Activated naive CD4-positive, alpha-beta T cell treated with anti-CD3 and anti-CD28 coated beads, Interleukin-2, amount 50 U/mL, for 72 hours (primary cell): ENCODE measurements around the gene CNTRL. TPM values are rescaled to one million over a fixed set of nuclear protein-coding genes. Genes with fewer than 3 reads are reported as not detected.
A peak's percentile ranks its signal among the peaks of the same experiment; 100 is the strongest.
"Not testable (repeated sequence)": the region's sequence is repeated elsewhere in the genome, so short reads cannot be mapped to it uniquely, and the experiment has no call there.

Experiments used
- ATAC-seq, 2 donors: fragments of 150-1000 bp; cut with Tn5 transposase; 2 replicates each; pipeline ENCODE4 v1.10.0; 2021; ENCODE audit warnings: mild to moderate bottlenecking in 2 of 2, moderate library complexity in 2 of 2
- DNase-seq, 2 donors: peaks; one replicate each; pipeline ENCODE4 v3.0.0; 2021 to 2022; ENCODE audit warnings: low spot score in 2 of 2
- H3K27ac Mint-ChIP-seq, 2 donors: one replicate each; pipeline ENCODE4 v1.8.0; 2022; ENCODE audit warnings: mild to moderate bottlenecking in 2 of 2, mixed read lengths in 2 of 2
- H3K36me3 Mint-ChIP-seq, 2 donors: one replicate each; pipeline ENCODE4 v1.8.0; 2022; ENCODE audit warnings: mixed read lengths in 2 of 2
- H3K9me3 Mint-ChIP-seq, 2 donors: one replicate each; pipeline ENCODE4 v1.8.0; 2022; ENCODE audit warnings: mixed read lengths in 2 of 2
- total RNA-seq, 2 donors: library from RNA; stranded (reverse); gene quantifications; one replicate each; pipeline ENCODE4 v1.2.3, GENCODE V29; 2022

The CNTRL gene
- total RNA-seq, 2 donors from 2014 or later = 68.5 to 88.1 TPM

- no peak for DNase-seq
- no peak for ATAC-seq
- no peaks in the 10 kb centered on the region for H3K9me3 Mint-ChIP-seq
- no peak overlapping the region for H3K27ac Mint-ChIP-seq
- peaks cover 20 to 25% of the 10 kb centered on the region in 2 donors for H3K36me3 Mint-ChIP-seq
Observed at GRCh38 chr9:121141706-121142105, 67.0 kb downstream of the CNTRL start.

GRCh38 chr9:121143771-121144170 is 69.0 kb downstream of the CNTRL start:
- DNase-seq = no peak
- no peak for ATAC-seq
- Mint-ChIP-seq H3K9me3 (no peaks in the 10 kb centered on the region), H3K36me3 (peaks cover 27 to 28% of the 10 kb centered on the region in 2 donors), H3K27ac (no peak overlapping the region)

GRCh38 chr9:121144482-121144881 is 69.7 kb downstream of the CNTRL start:
- H3K36me3 Mint-ChIP-seq = peaks cover 22 to 28% of the 10 kb centered on the region in 2 donors
- H3K9me3 Mint-ChIP-seq = no peaks in the 10 kb centered on the region
- no peak overlapping the region for H3K27ac Mint-ChIP-seq
- no peak for ATAC-seq
- DNase-seq = no peak

DNA sequence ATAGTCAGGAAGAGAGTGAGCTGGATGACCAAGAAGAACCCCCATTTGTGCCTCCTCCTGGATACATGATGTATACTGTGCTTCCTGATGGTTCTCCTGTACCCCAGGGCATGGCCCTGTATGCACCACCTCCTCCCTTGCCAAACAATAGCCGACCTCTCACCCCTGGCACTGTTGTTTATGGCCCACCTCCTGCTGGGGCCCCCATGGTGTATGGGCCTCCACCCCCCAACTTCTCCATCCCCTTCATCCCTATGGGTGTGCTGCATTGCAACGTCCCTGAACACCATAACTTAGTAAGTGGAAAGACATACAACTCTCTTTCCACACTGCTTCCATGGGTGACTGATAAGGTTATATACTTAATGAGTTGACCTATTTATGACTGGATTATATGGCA is 75.4 kb downstream of the CNTRL start:
- Mint-ChIP-seq H3K9me3 (no peaks in the 10 kb centered on the region), H3K27ac (peak overlapping the region in 1 of 2 donors; percentile 56), H3K36me3 (peaks cover 26 to 30% of the 10 kb centered on the region in 2 donors)
- ATAC-seq (peak in 1 of 2 donors; percentile 22), DNase-seq (no peak)

GRCh38 chr9:121153642-121154041 is 78.9 kb downstream of the CNTRL start:
- Mint-ChIP-seq H3K9me3 (no peaks in the 10 kb centered on the region), H3K36me3 (peaks cover 24 to 40% of the 10 kb centered on the region in 2 donors), H3K27ac (no peak overlapping the region)
- no peak for DNase-seq
- ATAC-seq = no peak

GRCh38 chr9:121154782-121155181 is 80.0 kb downstream of the CNTRL start:
- Mint-ChIP-seq H3K36me3 (peaks cover 28 to 47% of the 10 kb centered on the region in 2 donors), H3K27ac (peak overlapping the region in 1 of 2 donors; percentile 44), H3K9me3 (no peaks in the 10 kb centered on the region)
- DNase-seq (no peak), ATAC-seq (peak in 1 of 2 donors; percentile 42)

- DNase-seq (peak in 1 of 2 donors; percentile 15), ATAC-seq (peak; percentile 87 to 90)
- Mint-ChIP-seq H3K27ac (peak overlapping the region; percentile 45 to 67), H3K9me3 (no peaks in the 10 kb centered on the region), H3K36me3 (peaks cover 28 to 52% of the 10 kb centered on the region in 2 donors)
Observed at GRCh38 chr9:121156263-121156731, 81.5 kb downstream of the CNTRL start.

- DNase-seq = no peak
- Mint-ChIP-seq H3K27ac (no peak overlapping the region), H3K9me3 (no peaks in the 10 kb centered on the region), H3K36me3 (peaks cover 29 to 52% of the 10 kb centered on the region in 2 donors)
- no peak for ATAC-seq
Observed at GRCh38 chr9:121157939-121158338, 83.2 kb downstream of the CNTRL start.

DNA sequence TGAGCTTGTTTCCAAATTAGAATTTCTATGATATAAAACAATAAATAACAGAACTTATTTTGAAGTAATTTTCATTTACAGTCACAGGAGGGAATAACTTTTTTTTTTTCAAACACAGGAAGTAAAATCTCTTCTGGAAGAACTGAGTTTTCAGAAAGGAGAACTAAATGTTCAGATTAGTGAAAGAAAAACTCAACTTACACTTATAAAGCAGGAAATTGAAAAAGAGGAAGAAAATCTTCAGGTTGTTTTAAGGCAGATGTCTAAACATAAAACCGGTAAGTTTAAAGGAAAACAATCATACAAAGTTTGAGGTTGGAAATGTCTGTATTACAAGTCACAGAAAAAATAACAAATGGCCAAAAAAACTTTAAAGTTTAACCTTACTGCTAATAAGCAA is 85.3 kb downstream of the CNTRL start:
- H3K9me3 Mint-ChIP-seq = no peaks in the 10 kb centered on the region
- H3K36me3 Mint-ChIP-seq = peaks cover 18 to 46% of the 10 kb centered on the region in 2 donors
- DNase-seq = no peak
- H3K27ac Mint-ChIP-seq = peak overlapping the region in 1 of 2 donors; percentile 29
- no peak for ATAC-seq

DNA sequence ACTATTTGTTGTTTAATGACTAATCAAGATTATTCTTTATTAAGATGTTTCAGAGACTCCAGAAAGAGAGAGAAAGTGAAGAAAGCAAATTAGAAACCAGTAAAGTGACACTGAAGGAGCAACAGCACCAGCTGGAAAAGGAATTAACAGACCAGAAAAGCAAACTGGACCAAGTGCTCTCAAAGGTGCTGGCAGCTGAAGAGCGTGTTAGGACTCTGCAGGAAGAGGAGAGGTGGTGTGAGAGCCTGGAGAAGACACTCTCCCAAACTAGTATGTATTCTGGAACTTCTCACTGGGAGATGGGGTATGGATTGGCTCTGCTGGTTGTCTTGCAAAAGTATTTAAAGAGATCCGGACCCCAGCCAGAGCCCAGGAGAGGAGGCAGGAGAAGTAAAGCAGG is 93.3 kb downstream of the CNTRL start:
- Mint-ChIP-seq H3K27ac (peak overlapping the region; percentile 18 to 76), H3K9me3 (no peaks in the 10 kb centered on the region), H3K36me3 (peaks cover 13 to 48% of the 10 kb centered on the region in 2 donors)
- DNase-seq = no peak
- ATAC-seq = no peak

DNA sequence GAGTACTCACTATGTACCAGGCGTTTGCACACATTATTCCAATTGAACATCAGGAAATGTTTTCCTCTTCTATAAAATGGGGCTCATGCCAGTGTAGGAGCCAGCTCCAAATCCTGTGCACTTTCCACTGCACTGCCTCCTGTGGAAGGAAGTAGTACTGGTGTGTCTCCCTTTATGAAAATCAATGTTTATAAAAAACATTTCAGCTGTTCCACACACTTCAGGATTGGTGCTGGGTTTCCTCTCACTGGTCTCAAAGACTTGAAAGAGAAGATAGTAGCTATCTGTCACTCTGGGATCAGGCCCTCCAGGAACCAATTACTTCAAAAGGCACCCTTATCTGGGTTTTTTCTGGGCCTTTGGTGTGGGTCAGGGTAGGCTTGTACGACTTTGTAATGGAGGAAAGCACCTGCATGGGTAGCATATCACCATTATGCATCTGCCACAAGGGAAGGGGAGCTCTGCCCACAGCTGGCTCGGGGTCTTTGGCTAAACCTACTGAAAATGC is 94.4 kb downstream of the CNTRL start:
- ATAC-seq (peak in 1 of 2 donors; percentile 51), DNase-seq (no peak)
- no peaks in the 10 kb centered on the region for H3K9me3 Mint-ChIP-seq
- H3K36me3 Mint-ChIP-seq = peaks cover 22 to 46% of the 10 kb centered on the region in 2 donors
- peak overlapping the region; percentile 76 to 82 for H3K27ac Mint-ChIP-seq

- no peak overlapping the region for H3K27ac Mint-ChIP-seq
- DNase-seq (no peak), ATAC-seq (no peak)
- H3K9me3 Mint-ChIP-seq = no peaks in the 10 kb centered on the region
- H3K36me3 Mint-ChIP-seq = peaks cover 22 to 43% of the 10 kb centered on the region in 2 donors
Observed at GRCh38 chr9:121171236-121171635, 96.5 kb downstream of the CNTRL start.

GRCh38 chr9:121172726-121173487 is 98.2 kb downstream of the CNTRL start:
- Mint-ChIP-seq H3K9me3 (no peaks in the 10 kb centered on the region), H3K36me3 (peaks cover 19 to 41% of the 10 kb centered on the region in 2 donors), H3K27ac (peak overlapping the region; percentile 45 to 54)
- ATAC-seq (no peak), DNase-seq (no peak)

DNA sequence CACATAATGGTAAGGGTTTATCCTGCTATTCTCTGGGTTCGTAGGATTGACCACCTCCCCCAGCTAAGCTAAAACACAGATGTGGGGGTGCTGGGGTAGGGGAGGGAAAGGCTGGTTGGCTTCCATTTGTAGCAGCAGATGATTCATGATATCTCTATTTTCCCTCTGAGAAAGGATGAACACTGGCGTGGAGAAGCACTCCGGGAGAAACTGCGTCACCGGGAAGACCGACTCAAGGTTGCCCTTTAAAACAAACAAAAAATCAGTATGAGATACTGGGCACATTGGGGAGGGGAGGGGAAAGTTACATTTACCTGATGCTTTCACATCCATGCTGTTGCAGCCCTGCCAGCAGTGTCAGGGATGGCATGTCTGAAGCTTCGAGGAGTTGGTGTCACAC is 98.7 kb downstream of the CNTRL start:
- ATAC-seq (no peak), DNase-seq (no peak)
- Mint-ChIP-seq H3K36me3 (peaks cover 13 to 41% of the 10 kb centered on the region in 2 donors), H3K27ac (peak overlapping the region; percentile 54 to 93), H3K9me3 (no peaks in the 10 kb centered on the region)

GRCh38 chr9:121178676-121179372 is 104.1 kb downstream of the CNTRL start:
- H3K36me3 Mint-ChIP-seq = peaks cover 3 to 31% of the 10 kb centered on the region in 2 donors
- no peak overlapping the region for H3K27ac Mint-ChIP-seq
- ATAC-seq (no peak), DNase-seq (no peak)
- H3K9me3 Mint-ChIP-seq = no peaks in the 10 kb centered on the region

DNA sequence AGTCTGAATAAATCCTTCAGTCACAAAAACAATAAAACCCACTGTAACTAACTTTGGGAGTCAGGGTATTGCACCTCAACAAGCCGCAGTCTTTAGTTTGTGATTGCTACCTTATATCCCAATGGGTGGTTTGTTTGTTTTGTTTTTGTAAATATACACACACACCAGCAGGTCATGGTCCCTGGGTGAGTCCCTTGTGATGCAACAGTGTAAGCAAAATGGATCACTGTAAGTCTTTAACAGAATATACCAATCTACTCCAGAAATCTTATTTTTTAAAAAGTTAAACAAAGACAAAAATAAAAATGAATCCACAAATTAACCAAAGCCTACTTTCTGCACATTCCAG is 104.6 kb downstream of the CNTRL start:
- DNase-seq, ATAC-seq, H3K9me3 Mint-ChIP-seq: not testable (repeated sequence)
- Mint-ChIP-seq H3K36me3 (peaks cover 0 to 34% of the 10 kb centered on the region in 2 donors), H3K27ac (peak overlapping the region in 1 of 2 donors; percentile 20)
